Esophagus muscularis mucosa (tissue), 4 donors: ENCODE data around the gene DYNC1I1. TPM values are rescaled to one million over a fixed set of nuclear protein-coding genes. Genes with fewer than 3 reads are reported as not detected.
A peak's percentile ranks its signal among the peaks of the same experiment; 100 is the strongest.

Experiments used
- DNase-seq: peaks from one replicate; pipeline ENCODE4 v3.0.0-alpha.2; 2017; ENCODE audit errors: extremely low spot score
- H3K27ac ChIP-seq, 4 donors: fragments of 200-600 bp; sonication (generic); replicated peaks in 1 of 4; 1 replicate in 3 of 4; 2 replicates in 1 of 4; pipeline ENCODE4 v1.5.1; 2016 to 2019; ENCODE audit warnings: mild to moderate bottlenecking in 1 of 4
- H3K27me3 ChIP-seq, 4 donors: fragments of 200-600 bp; sonication (generic); one replicate each; pipeline versions ENCODE4 v1.5.1 to v1.6.0; 2016 to 2019
- H3K36me3 ChIP-seq, 4 donors: fragments of 200-600 bp; sonication (generic); one replicate each; pipeline ENCODE4 v1.5.1; 2016 to 2019
- H3K4me1 ChIP-seq, 4 donors: fragments of 200-600 bp; sonication (generic); one replicate each; pipeline ENCODE4 v1.5.1; 2016 to 2019
- H3K4me3 ChIP-seq, 4 donors: fragments of 200-600 bp; sonication (generic); 1 replicate in 2 of 4; 2 replicates in 2 of 4; pipeline ENCODE4 v1.5.1; 2016 to 2019; ENCODE audit warnings: mild to moderate bottlenecking in 4 of 4, moderate library complexity in 1 of 4
- H3K9me3 ChIP-seq, 4 donors: fragments of 200-600 bp; sonication (generic); 1 replicate in 3 of 4; 2 replicates in 1 of 4; pipeline ENCODE4 v1.5.1; 2016 to 2019
- EP300 ChIP-seq: sonication (generic); formaldehyde crosslinking; IDR thresholded peaks from one replicate; pipeline ENCODE4 v1.6.1; 2017; ENCODE audit warnings: antibody characterized with exemption
- POLR2A ChIP-seq: fragments of 450-650 bp; IDR thresholded peaks from one replicate; pipeline ENCODE4 v1.6.1; 2017; ENCODE audit warnings: antibody characterized with exemption, moderate library complexity, mild to moderate bottlenecking, low read depth
- POLR2AphosphoS5 ChIP-seq, 2 donors: sonication (generic); formaldehyde crosslinking; IDR thresholded peaks; one replicate each; pipeline ENCODE4 v1.6.1; 2017; ENCODE audit warnings: antibody characterized with exemption in 2 of 2
- WGBS: methylation state at CpG from one replicate; pipeline ENCODE4 v1.1.5; 2018; 5-methylcytosine and 5-hydroxymethylcytosine counted together
- intact Hi-C: fragments of 100-400 bp; cut with DNase I; formaldehyde crosslinking; loops from one replicate; pipeline ENCODE4 v1.15.1; 2023
- total RNA-seq, 4 donors: library from RNA; depleted of rRNA; stranded (reverse); fragments of >200 nt; gene quantifications; one replicate each; pipeline versions ENCODE4 v1.1.0 to v1.2.1, GENCODE V29; 2016
- TF ChIP-seq, protein P1 (sequence below), 3 experiments: fragments of 200-600 bp in 2 of 3; fragments of 450-650 bp in 1 of 3; sonication (generic) in 2 of 3; IDR thresholded peaks; one replicate each; pipeline ENCODE4 v1.5.1; 2017 to 2019; ENCODE audit warnings: antibody characterized with exemption in 3 of 3, mild to moderate bottlenecking in 2 of 3, moderate library complexity in 1 of 3

DYNC1I1 gene
- total RNA-seq, 4 donors from 2014 or later, result 8.7 to 16.4 (median 12.3) TPM

DNA sequence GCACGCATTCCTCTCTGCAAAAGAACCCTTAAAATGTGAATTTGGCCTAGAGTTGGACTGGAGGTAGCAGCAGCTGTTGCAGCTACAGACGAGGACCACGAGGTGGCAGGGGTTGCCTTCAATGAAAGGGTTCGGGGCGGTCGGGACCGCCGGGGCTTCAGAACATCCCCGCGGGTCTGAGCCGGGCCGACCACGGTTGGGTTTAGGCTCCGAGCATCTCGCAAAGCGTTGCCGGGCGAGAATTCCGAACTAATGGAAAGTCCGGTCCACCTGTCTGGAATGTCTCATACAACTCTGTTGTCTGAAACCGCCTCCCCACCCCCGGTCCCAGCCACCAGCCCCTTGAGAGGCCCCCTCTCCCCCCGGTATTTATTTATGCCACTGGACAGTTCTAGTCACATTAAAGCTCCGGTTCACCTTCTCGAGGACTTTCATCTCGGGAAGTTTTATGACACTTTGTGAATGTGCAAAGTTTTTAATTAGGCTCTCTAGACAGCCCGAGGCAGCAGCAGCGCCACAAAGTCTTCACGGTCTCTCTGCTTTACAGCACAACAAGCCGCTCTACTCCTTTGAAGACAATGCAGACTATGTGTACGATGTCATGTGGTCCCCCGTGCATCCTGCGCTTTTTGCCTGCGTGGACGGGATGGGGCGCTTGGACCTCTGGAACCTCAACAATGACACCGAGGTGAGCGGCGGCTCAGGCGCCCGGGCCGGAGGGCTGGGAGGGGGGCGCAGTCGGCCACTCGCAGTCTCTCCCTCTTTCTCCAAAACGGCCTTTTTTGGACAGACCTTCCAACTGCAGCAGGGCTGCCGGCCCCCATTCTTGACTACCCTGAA lies 303.4 kb downstream of the DYNC1I1 start:
- intact Hi-C loops, result loop anchor here (5.0 kb wide), 1 partner anchor 952 kb away; no protein-coding TSS in a partner anchor
- Histone ChIP-seq H3K36me3 (no peaks in the 10 kb centered on the region), H3K27me3 (no peaks in the 10 kb centered on the region), H3K27ac (no peak overlapping the region), H3K4me3 (peak overlapping the region; percentile 53 to 63 (median 55)), H3K9me3 (no peaks in the 10 kb centered on the region), H3K4me1 (peaks cover 7 to 12% (median 11%) of the 10 kb centered on the region in 4 donors)
- 2% methylated on average over 34 of the region's 47 CpGs for WGBS
- DNase-seq, result no peak
- TF ChIP-seq, protein P1, sequence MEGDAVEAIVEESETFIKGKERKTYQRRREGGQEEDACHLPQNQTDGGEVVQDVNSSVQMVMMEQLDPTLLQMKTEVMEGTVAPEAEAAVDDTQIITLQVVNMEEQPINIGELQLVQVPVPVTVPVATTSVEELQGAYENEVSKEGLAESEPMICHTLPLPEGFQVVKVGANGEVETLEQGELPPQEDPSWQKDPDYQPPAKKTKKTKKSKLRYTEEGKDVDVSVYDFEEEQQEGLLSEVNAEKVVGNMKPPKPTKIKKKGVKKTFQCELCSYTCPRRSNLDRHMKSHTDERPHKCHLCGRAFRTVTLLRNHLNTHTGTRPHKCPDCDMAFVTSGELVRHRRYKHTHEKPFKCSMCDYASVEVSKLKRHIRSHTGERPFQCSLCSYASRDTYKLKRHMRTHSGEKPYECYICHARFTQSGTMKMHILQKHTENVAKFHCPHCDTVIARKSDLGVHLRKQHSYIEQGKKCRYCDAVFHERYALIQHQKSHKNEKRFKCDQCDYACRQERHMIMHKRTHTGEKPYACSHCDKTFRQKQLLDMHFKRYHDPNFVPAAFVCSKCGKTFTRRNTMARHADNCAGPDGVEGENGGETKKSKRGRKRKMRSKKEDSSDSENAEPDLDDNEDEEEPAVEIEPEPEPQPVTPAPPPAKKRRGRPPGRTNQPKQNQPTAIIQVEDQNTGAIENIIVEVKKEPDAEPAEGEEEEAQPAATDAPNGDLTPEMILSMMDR (IDR thresholded peaks at IDR 0.05), result peak; percentile 67 to 87 (median 74)
- no peak for TF ChIP-seq POLR2A

GRCh38 chr7:96076350-96076707 lies 304.0 kb downstream of the DYNC1I1 start:
- Histone ChIP-seq H3K36me3 (no peaks in the 10 kb centered on the region), H3K4me3 (peak overlapping the region; percentile 53 to 63 (median 55)), H3K9me3 (no peaks in the 10 kb centered on the region), H3K4me1 (peaks cover 7 to 12% (median 11%) of the 10 kb centered on the region in 4 donors), H3K27me3 (no peaks in the 10 kb centered on the region), H3K27ac (no peak overlapping the region)
- TF ChIP-seq EP300 (no peak), POLR2AphosphoS5 (IDR thresholded peaks at IDR 0.05) (no peak), POLR2A (no peak)
- TF ChIP-seq, protein P1 (IDR thresholded peaks at IDR 0.05), result no peak
- intact Hi-C loops, result loop anchor here (5.0 kb wide), 1 partner anchor 951 kb away; no protein-coding TSS in a partner anchor
- no peak for DNase-seq
- 16% methylated on average over 10 of the region's 10 CpGs for WGBS

DNA sequence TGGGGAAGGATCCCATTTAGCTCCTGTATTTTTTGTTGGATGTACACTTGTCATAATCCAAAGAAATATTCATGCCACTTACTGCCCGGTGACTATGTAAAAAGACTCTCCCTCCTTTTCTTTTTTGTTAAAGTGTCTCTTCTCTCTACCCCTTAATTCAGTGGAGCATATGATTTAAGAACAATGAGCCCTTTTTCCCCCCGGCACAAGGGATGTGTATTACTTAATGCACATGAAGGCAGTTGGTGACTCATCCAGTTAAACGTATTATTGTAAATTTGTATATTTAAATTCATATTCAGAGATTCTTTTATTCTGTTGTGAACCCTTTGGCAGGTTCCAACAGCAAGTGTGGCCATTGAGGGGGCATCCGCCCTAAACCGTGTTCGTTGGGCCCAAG lies 307.7 kb downstream of the DYNC1I1 start:
- DNase-seq, result no peak
- H3K36me3 ChIP-seq, result no peaks in the 10 kb centered on the region
- no peaks in the 10 kb centered on the region for H3K27me3 ChIP-seq
- intact Hi-C loops, result no loop called here
- H3K9me3 ChIP-seq, result no peaks in the 10 kb centered on the region
- TF ChIP-seq POLR2A (no peak), EP300 (no peak), POLR2AphosphoS5 (IDR thresholded peaks at IDR 0.05) (no peak)
- TF ChIP-seq, protein P1 (IDR thresholded peaks at IDR 0.05), result no peak
- WGBS, result 77% methylated on average over 6 of the region's 6 CpGs
- H3K4me3 ChIP-seq, result no peak overlapping the region
- H3K27ac ChIP-seq, result no peak overlapping the region
- H3K4me1 ChIP-seq, result peaks cover 7 to 12% (median 11%) of the 10 kb centered on the region in 4 donors

DNA sequence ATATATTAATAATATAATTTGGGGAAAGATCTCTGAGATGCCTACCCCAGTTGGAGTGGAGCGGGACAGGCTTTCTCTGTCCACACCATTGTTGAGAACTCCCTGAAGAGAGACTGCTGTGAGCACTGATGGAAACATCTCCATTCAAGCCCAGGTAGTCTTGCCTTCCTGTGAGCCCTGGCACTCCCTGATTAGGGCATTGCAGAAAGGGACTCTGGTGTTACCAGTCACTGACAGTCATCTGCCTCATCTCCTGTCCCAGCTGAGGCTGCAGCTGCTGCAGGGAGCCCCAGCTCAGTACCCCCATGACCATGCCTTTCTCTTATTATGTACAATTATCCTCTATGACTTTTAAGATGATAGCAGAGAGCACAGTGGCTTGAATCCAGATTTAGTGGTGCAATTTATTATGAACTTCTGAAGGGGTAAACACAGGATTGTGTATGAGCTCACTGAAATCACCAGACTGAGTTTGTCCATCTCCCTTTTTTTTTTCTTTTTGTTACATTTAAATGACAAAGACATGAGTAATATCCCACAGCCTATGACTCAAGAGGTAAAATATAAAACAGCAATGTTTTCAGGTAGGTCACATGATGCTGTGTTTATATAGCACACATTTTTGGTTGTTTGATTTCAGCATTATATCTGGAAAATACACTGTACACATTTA lies 312.7 kb downstream of the DYNC1I1 start:
- H3K4me1 ChIP-seq, result no peaks in the 10 kb centered on the region
- no peak overlapping the region for H3K4me3 ChIP-seq
- no peak for TF ChIP-seq EP300
- TF ChIP-seq POLR2A, result no peak
- TF ChIP-seq POLR2AphosphoS5 (IDR thresholded peaks at IDR 0.05), result no peak
- TF ChIP-seq, protein P1 (IDR thresholded peaks at IDR 0.05), result no peak
- no peaks in the 10 kb centered on the region for H3K36me3 ChIP-seq
- no peaks in the 10 kb centered on the region for H3K9me3 ChIP-seq
- H3K27ac ChIP-seq, result no peak overlapping the region
- 80% methylated on average over 1 of the region's 1 CpG for WGBS
- intact Hi-C loops, result no loop called here
- no peaks in the 10 kb centered on the region for H3K27me3 ChIP-seq
- no peak for DNase-seq
